ENCODE results near the gene ATP6V0D1.

The ATP6V0D1 gene

DNA sequence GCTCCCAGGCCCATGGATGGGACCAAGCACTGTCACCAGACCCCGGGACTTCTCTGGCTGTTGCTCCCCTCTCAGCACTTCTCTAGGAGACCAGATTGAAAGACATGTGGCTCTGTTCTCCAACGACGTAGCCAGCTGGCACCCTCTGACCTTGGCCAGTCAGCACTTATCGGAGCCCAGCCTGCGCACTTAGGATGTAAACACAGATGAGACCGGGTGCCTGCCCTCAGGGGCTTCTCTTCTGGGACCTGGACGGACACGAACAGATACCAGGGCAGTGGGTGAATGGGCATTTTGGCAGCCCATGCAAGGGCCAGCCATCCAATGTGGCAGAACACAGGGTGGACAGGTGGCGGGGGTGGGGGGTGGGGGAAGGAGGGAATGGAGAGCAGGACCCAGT is 71.3 kb downstream of the ATP6V0D1 start:
- H3K4me2 ChIP-seq (ENCODE audit: low read length): no peak overlapping the region

DNA sequence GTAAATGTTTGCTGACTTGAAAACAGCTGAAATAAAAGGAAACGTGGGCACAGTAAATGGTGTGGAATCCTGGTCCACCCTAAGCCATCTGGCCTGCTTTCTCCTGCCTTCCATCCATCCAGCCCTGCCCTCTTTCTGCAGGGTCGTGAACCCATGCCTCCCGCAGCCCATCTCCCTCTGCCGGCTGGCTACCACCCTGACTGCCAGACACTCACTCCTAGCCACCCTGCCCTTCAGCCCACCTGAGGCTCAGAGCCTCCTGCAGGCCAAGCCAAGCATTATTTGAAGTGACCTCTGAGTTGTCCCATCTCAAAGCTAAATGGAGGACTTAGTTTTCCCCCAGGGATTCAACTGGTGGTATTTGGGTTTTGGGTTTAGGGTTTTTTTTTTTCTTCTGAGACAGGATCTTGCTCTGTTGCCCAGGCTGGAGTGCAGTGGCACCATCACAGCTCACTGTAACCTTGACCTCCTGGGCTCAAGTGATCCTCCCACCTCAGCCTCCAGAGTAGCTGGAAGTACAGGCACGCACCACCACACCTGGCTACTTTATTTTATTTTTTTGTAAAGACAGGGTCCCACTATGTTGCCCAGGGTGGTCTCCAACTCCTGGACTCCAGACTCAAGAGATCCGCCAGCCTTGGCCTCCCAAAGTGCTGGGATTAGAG is 73.0 kb downstream of the ATP6V0D1 start:
- H2AFZ ChIP-seq: no peak overlapping the region
- TF ChIP-seq, protein P1, sequence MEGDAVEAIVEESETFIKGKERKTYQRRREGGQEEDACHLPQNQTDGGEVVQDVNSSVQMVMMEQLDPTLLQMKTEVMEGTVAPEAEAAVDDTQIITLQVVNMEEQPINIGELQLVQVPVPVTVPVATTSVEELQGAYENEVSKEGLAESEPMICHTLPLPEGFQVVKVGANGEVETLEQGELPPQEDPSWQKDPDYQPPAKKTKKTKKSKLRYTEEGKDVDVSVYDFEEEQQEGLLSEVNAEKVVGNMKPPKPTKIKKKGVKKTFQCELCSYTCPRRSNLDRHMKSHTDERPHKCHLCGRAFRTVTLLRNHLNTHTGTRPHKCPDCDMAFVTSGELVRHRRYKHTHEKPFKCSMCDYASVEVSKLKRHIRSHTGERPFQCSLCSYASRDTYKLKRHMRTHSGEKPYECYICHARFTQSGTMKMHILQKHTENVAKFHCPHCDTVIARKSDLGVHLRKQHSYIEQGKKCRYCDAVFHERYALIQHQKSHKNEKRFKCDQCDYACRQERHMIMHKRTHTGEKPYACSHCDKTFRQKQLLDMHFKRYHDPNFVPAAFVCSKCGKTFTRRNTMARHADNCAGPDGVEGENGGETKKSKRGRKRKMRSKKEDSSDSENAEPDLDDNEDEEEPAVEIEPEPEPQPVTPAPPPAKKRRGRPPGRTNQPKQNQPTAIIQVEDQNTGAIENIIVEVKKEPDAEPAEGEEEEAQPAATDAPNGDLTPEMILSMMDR (IDR thresholded peaks at IDR 0.05): no peak
- H3K27ac ChIP-seq: no peak overlapping the region
- H3K4me3 ChIP-seq (ENCODE audit: low read depth, low read length): no peak overlapping the region
- no peaks in the 10 kb centered on the region for H3K79me2 ChIP-seq
- no peak overlapping the region for H3K9ac ChIP-seq
- H3K9me3 ChIP-seq (ENCODE audit: control insufficient read depth, low read length): no peaks in the 10 kb centered on the region
- no peaks in the 10 kb centered on the region for H3K27me3 ChIP-seq (ENCODE audit: control insufficient read depth, insufficient read depth, low read length)
- no peak overlapping the region for H3K4me2 ChIP-seq (ENCODE audit: low read length)
- no peaks in the 10 kb centered on the region for H3K36me3 ChIP-seq (ENCODE audit: control insufficient read depth, insufficient read depth, low read length)
- H3K4me1 ChIP-seq: peaks cover 9% of the 10 kb centered on the region

More for the DNA sequence above, 71.3 kb downstream of the ATP6V0D1 start:
- Histone ChIP-seq H2AFZ (no peak overlapping the region), H3K27ac (no peak overlapping the region), H3K9ac (no peak overlapping the region), H3K79me2 (no peaks in the 10 kb centered on the region), H3K4me3 (ENCODE audit: low read depth, low read length) (no peak overlapping the region), H3K4me1 (peaks cover 3% of the 10 kb centered on the region), H3K9me3 (ENCODE audit: control insufficient read depth, low read length) (no peaks in the 10 kb centered on the region), H3K36me3 (ENCODE audit: control insufficient read depth, insufficient read depth, low read length) (no peaks in the 10 kb centered on the region), H3K27me3 (ENCODE audit: control insufficient read depth, insufficient read depth, low read length) (no peaks in the 10 kb centered on the region)
- TF ChIP-seq, protein P1 (IDR thresholded peaks at IDR 0.05): no peak

DNA sequence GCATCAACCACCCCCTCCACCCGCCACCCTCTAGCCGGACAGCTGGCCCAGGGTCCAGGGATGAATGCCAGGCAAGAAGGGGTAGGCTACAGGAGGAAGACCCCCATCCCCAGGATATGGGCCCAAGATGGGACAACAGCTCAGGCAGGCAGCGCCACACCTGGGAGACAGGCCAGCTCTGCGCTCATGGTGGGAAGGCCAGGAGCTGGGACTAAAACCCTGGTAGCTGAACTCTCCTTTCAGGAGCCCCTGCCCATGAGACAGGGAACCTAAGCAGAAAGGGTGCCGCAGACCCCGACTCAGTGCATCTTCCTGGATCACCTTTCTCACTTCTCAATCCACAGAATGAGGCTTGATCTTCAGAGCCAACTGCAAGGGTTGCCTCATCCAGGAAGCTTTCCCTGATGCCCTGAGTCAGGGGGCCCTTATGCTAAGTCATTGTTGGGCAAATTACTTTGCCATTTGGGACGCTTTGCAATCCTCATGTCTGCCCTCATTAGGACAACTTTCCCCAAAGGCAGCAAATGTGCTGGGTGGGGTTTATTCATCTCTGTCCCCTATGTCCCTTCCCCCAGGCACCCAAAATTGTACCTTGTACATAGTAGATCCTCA is 73.7 kb downstream of the ATP6V0D1 start:
- no peak overlapping the region for H2AFZ ChIP-seq
- no peak overlapping the region for H3K9ac ChIP-seq
- H3K9me3 ChIP-seq (ENCODE audit: control insufficient read depth, low read length): no peaks in the 10 kb centered on the region
- H3K27ac ChIP-seq: no peak overlapping the region
- no peak overlapping the region for H3K4me2 ChIP-seq (ENCODE audit: low read length)
- no peaks in the 10 kb centered on the region for H3K79me2 ChIP-seq
- peaks cover 9% of the 10 kb centered on the region for H3K4me1 ChIP-seq
- no peaks in the 10 kb centered on the region for H3K27me3 ChIP-seq (ENCODE audit: control insufficient read depth, insufficient read depth, low read length)
- no peaks in the 10 kb centered on the region for H3K36me3 ChIP-seq (ENCODE audit: control insufficient read depth, insufficient read depth, low read length)
- H3K4me3 ChIP-seq (ENCODE audit: low read depth, low read length): no peak overlapping the region
- TF ChIP-seq, protein P1 (IDR thresholded peaks at IDR 0.05): no peak

DNA sequence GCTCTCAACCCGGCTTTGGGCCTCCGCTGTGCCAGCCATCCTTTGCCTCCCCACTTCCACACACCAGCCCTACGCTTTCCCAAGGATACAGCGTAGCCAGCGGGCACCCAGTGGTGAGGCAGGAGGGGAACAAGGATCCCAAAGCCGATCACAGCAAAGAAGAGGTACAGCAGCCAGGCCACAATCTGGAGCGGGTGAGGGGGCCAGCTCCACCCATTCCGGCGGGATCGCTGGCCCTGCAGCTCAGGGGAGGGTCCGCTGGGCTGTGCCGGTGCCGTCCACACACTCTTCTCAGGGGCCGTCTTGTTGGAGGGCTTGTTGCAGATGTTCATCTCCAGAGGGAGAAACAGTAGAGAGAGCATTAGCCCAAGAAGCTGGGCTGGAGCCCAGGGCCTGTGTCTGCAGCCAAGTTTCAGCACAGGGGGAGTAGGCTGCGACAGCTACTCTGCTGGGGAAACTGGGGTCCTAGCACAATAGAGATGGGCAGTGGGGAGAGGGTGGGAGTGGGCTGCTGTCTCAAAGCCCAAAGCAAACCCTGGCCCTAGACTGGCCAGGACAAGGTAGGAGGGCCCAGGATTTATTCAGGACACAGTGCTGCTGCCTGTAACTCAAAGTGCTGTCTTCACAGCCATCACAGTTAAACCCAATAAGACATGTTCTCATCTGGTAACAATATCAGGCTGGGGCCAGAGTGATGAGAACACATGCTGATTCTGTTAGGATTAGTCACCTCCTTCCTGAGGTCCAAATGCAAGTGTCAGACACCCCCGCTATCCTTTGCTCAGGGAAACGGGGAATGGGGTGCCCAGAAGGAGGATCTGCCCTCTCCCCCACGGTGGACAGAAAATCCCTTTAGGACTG is 74.6 kb downstream of the ATP6V0D1 start:
- Histone ChIP-seq H3K9ac (no peak overlapping the region), H3K36me3 (ENCODE audit: control insufficient read depth, insufficient read depth, low read length) (no peaks in the 10 kb centered on the region), H3K4me2 (ENCODE audit: low read length) (no peak overlapping the region), H3K4me3 (ENCODE audit: low read depth, low read length) (no peak overlapping the region), H3K27ac (no peak overlapping the region), H3K79me2 (no peaks in the 10 kb centered on the region), H2AFZ (no peak overlapping the region), H3K27me3 (ENCODE audit: control insufficient read depth, insufficient read depth, low read length) (no peaks in the 10 kb centered on the region), H3K9me3 (ENCODE audit: control insufficient read depth, low read length) (no peaks in the 10 kb centered on the region), H3K4me1 (peaks cover 9% of the 10 kb centered on the region)
- TF ChIP-seq, protein P1 (IDR thresholded peaks at IDR 0.05): no peak

All from parathyroid adenoma (tissue), 2 donors.